ENCODE results near the gene KLHL14. TPM values are rescaled to one million over a fixed set of nuclear protein-coding genes. Genes with fewer than 3 reads are reported as not detected.

Gene KLHL14
- total RNA-seq, 1 donor from 2014 or later: 0.52 TPM

- no peak overlapping the region for H3K27ac ChIP-seq (ENCODE audit: low read depth, low read length)
- no peaks in the 10 kb centered on the region for H3K4me1 ChIP-seq (ENCODE audit: control insufficient read depth in 3 of 3, insufficient read depth in 3 of 3, low read length in 3 of 3)
- no peaks in the 10 kb centered on the region for H3K9me3 ChIP-seq (ENCODE audit: control insufficient read depth in 3 of 3, low read length in 3 of 3)
- no peaks in the 10 kb centered on the region for H3K27me3 ChIP-seq (ENCODE audit: control insufficient read depth in 3 of 3, insufficient read depth in 3 of 3, low read length in 3 of 3)
- H3K9ac ChIP-seq (ENCODE audit: low read depth in 1 of 3, low read length in 3 of 3): no peak overlapping the region
- no peaks in the 10 kb centered on the region for H3K36me3 ChIP-seq (ENCODE audit: control insufficient read depth in 3 of 3, insufficient read depth in 3 of 3, low read length in 3 of 3)
- H3K4me3 ChIP-seq (ENCODE audit: low read length in 3 of 3): no peak overlapping the region
Measured at GRCh38 chr18:32623563-32623962, 149.3 kb downstream of the KLHL14 start.

Small RNA genes lying within 50 kb of the gene (small RNA-seq; reads per million reads assigned to genes)
- gene AC012123.2: not detected
